ENCODE data around the gene CA10. TPM values are rescaled to one million over a fixed set of nuclear protein-coding genes. Genes with fewer than 3 reads are reported as not detected.

CA10 gene
- total RNA-seq, 1 donor from 2014 or later, result 1.3 TPM

DNA sequence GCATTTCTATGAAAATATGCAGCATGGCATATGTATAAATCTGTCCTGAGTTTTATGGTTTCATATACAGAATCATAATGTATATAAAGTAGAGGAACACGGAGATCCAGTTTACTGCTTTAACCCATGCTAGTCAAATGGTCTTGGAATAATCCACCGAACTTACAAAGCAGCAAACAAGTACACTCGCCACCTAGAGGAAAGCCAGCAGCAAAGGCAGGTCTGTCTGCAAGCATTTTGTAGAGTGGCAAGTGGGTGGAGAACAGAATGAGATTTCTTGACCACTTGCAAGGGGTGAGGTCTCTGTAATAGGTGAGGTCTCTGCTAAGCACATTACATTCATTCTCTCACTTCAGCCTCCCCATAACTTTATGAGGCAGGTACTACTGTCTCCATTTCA, 308.3 kb downstream of the CA10 start:
- no peaks in the 10 kb centered on the region for H3K27me3 Mint-ChIP-seq (ENCODE audit: unreplicated experiment)
- no peaks in the 10 kb centered on the region for H3K36me3 Mint-ChIP-seq (ENCODE audit: unreplicated experiment)
- H3K27ac Mint-ChIP-seq (ENCODE audit: unreplicated experiment), result no peak overlapping the region
- H3K9me3 Mint-ChIP-seq (ENCODE audit: unreplicated experiment), result peaks cover 8% of the 10 kb centered on the region
- peaks cover 32% of the 10 kb centered on the region for H3K4me1 Mint-ChIP-seq (ENCODE audit: low read depth, unreplicated experiment)
- no peak for TF ChIP-seq CTCF (IDR thresholded peaks at IDR 0.05; ENCODE audit: partially characterized antibody, unreplicated experiment)
- DNase-seq, result no peak
- no peak overlapping the region for H3K4me3 Mint-ChIP-seq (ENCODE audit: unreplicated experiment)

DNA sequence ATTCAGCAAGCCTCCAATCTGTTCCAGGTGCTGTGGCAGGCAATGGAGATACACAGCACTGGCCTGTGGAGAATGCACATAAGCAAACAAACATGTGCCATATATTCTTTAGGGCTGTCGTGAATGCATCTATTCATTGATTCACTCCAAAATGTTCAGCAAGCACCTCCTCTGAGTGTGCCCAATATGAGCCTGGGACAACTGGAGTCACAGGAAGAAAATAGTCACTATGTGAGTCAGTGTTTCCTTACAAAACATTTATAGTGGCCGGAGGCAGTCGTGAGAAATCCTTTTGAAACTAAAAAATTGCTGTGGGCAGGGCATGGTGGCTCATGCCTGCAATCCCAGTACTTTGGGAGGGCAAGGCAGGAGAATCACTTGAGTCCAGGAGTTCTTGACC, 310.1 kb downstream of the CA10 start:
- no peaks in the 10 kb centered on the region for H3K27me3 Mint-ChIP-seq (ENCODE audit: unreplicated experiment)
- DNase-seq, result no peak
- peaks cover 32% of the 10 kb centered on the region for H3K4me1 Mint-ChIP-seq (ENCODE audit: low read depth, unreplicated experiment)
- no peak for TF ChIP-seq CTCF (IDR thresholded peaks at IDR 0.05; ENCODE audit: partially characterized antibody, unreplicated experiment)
- H3K27ac Mint-ChIP-seq (ENCODE audit: unreplicated experiment), result no peak overlapping the region
- no peak overlapping the region for H3K4me3 Mint-ChIP-seq (ENCODE audit: unreplicated experiment)
- peaks cover under 1% of the 10 kb centered on the region for H3K9me3 Mint-ChIP-seq (ENCODE audit: unreplicated experiment)
- no peaks in the 10 kb centered on the region for H3K36me3 Mint-ChIP-seq (ENCODE audit: unreplicated experiment)

DNA sequence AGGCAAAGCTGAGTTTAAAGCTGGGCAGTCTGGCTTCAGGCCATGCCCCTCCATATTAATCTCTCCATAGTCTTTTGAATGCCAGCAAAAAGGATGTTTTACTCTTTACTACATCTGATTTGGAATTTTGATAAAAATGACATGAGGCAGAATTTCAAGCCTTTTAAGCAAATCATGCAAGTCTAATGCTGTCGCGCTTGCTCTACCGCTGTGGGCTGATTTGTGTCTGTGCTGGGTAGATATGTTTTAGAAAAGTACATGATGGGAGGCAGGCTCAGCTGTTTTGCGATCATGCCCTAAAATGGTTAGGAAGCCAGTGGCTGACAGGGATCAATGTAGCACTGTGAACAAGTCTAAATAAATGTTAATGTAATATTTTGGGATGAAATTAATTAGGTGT, 311.9 kb downstream of the CA10 start:
- no peak for TF ChIP-seq CTCF (IDR thresholded peaks at IDR 0.05; ENCODE audit: partially characterized antibody, unreplicated experiment)
- Mint-ChIP-seq H3K27me3 (ENCODE audit: unreplicated experiment) (no peaks in the 10 kb centered on the region), H3K4me1 (ENCODE audit: low read depth, unreplicated experiment) (peaks cover 26% of the 10 kb centered on the region), H3K4me3 (ENCODE audit: unreplicated experiment) (no peak overlapping the region), H3K27ac (ENCODE audit: unreplicated experiment) (no peak overlapping the region), H3K36me3 (ENCODE audit: unreplicated experiment) (no peaks in the 10 kb centered on the region), H3K9me3 (ENCODE audit: unreplicated experiment) (no peaks in the 10 kb centered on the region)
- no peak for DNase-seq

GRCh38 chr17:51845776-51846175, 312.7 kb downstream of the CA10 start:
- no peaks in the 10 kb centered on the region for H3K36me3 Mint-ChIP-seq (ENCODE audit: unreplicated experiment)
- no peaks in the 10 kb centered on the region for H3K27me3 Mint-ChIP-seq (ENCODE audit: unreplicated experiment)
- no peaks in the 10 kb centered on the region for H3K9me3 Mint-ChIP-seq (ENCODE audit: unreplicated experiment)
- H3K27ac Mint-ChIP-seq (ENCODE audit: unreplicated experiment), result no peak overlapping the region
- H3K4me3 Mint-ChIP-seq (ENCODE audit: unreplicated experiment), result no peak overlapping the region
- no peak for TF ChIP-seq CTCF (IDR thresholded peaks at IDR 0.05; ENCODE audit: partially characterized antibody, unreplicated experiment)
- no peak for DNase-seq
- H3K4me1 Mint-ChIP-seq (ENCODE audit: low read depth, unreplicated experiment), result peaks cover 24% of the 10 kb centered on the region

- H3K27me3 Mint-ChIP-seq (ENCODE audit: unreplicated experiment), result no peaks in the 10 kb centered on the region
- no peak for TF ChIP-seq CTCF (IDR thresholded peaks at IDR 0.05; ENCODE audit: partially characterized antibody, unreplicated experiment)
- H3K4me3 Mint-ChIP-seq (ENCODE audit: unreplicated experiment), result no peak overlapping the region
- peaks cover 14% of the 10 kb centered on the region for H3K4me1 Mint-ChIP-seq (ENCODE audit: low read depth, unreplicated experiment)
- no peak for DNase-seq
- H3K9me3 Mint-ChIP-seq (ENCODE audit: unreplicated experiment), result no peaks in the 10 kb centered on the region
- no peaks in the 10 kb centered on the region for H3K36me3 Mint-ChIP-seq (ENCODE audit: unreplicated experiment)
- no peak overlapping the region for H3K27ac Mint-ChIP-seq (ENCODE audit: unreplicated experiment)
Measured at GRCh38 chr17:51842763-51843162, 315.8 kb downstream of the CA10 start.

All from glutamatergic neuron (in vitro differentiated cells).